Epithelial cell of proximal tubule (primary cell): ENCODE data around the gene LINC01488. TPM values are rescaled to one million over a fixed set of nuclear protein-coding genes. Genes with fewer than 3 reads are reported as not detected.

Experiments used
- DNase-seq: peaks from one replicate; pipeline ENCODE4 v3.0.0-alpha.2; 2011; ENCODE audit warnings: low read depth
- H3K4me3 ChIP-seq: 2 replicates; pipeline ENCODE4 v1.5.1; 2011; ENCODE audit warnings: low read depth, mild to moderate bottlenecking, low read length
- CTCF ChIP-seq: conservative IDR thresholded peaks from 2 replicates; pipeline ENCODE4 v1.5.1; 2012; ENCODE audit warnings: low read depth, mild to moderate bottlenecking, low read length
- total RNA-seq: library from RNA; depleted of rRNA; stranded (reverse); fragments of >200 nt; gene quantifications from 2 replicates; pipeline ENCODE4 v1.2.3, GENCODE V29; 2015

The LINC01488 gene
- total RNA-seq, 1 donor from 2014 or later, result not detected

DNA sequence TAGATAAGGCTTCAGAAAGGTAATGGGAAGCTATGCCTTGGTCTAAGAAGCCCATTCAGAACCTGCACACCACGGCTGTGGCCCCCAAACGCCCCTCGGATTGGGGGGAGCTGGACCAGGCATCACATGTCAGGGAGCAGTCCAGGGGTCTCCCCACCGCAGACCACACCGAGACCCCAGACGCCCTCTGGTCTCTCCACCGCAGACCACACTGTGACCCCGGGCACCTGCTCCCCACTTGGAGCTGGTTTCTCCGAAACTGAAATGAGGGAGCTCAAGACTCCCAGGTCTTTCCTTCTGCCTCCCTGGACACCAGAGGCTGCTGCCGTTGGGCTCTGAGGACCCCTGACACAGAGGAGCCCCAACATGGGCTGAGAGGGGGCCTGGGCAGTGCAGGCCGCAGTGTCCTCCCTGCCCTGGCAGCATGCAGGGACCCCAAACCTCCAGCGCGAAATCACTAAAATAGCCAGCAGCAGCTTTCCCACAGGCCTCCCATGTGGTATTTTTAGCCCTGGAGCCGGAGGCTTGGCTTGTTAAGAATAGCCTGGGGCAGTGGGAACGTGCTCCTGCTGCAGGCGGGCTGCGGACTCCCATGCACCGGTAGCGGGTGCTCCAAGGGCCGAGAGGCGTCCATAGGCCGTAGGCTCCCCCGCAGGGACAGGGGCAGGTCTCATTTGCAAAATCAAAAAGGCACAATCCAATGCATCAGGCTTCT lies 7.7 kb downstream of the LINC01488 start:
- no peak for DNase-seq
- TF ChIP-seq CTCF, result no peak
- no peak overlapping the region for H3K4me3 ChIP-seq

GRCh38 chr11:69489746-69490365 lies 8.4 kb downstream of the LINC01488 start:
- no peak for TF ChIP-seq CTCF

GRCh38 chr11:69490516-69490915 lies 9.1 kb downstream of the LINC01488 start:
- H3K4me3 ChIP-seq, result no peak overlapping the region
- no peak for TF ChIP-seq CTCF
- no peak for DNase-seq

More at GRCh38 chr11:69489746-69490365, 8.4 kb downstream of the LINC01488 start:
- no peak overlapping the region for H3K4me3 ChIP-seq
- DNase-seq, result no peak

DNA sequence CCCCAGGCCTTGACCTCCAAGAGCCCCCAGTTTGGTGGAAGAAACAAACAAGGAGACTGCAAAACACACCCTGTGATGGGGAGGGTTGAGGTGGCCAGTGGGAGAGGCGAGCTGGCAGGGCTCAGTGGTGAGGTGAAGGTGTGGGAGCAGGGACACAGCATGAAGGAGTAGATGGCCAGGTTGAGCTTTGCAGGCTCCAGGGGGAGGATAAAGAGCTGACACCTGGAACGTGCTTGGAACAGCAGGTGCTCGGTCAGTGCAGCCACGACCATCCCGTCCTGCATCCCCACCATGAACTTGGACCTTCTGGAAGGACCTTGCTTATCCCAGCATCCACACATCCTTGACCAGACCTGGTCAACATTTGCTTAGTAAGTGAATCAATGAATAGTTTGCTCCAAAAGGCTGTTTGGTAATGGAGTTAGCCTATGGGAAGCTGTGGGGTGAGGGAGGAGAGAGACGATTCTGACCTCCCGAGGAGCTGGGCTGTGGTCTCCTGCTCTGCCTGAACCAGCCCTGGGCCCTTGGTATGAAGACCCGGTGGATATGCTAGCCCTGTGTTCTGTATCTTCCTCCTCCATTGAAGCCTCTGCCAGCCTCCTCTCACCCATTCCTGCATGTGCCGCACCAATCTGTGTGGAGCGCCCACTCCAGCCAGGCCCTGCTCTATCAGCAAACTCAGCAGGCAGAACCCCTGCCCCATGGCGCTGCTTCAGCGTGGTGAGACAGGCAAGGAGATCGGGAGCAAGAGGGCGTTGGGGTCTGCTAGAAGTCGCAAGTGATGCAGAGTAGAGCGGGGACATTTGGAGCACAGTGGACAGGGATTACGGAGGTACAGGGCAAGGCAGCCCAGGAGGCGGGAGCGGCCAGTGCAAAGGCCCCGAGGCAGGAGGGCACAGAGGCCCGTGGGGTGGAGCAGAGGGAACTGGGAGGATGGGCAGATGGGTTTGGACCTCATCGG lies 9.9 kb downstream of the LINC01488 start:
- no peak for DNase-seq
- TF ChIP-seq CTCF, result no peak
- H3K4me3 ChIP-seq, result no peak overlapping the region

DNA sequence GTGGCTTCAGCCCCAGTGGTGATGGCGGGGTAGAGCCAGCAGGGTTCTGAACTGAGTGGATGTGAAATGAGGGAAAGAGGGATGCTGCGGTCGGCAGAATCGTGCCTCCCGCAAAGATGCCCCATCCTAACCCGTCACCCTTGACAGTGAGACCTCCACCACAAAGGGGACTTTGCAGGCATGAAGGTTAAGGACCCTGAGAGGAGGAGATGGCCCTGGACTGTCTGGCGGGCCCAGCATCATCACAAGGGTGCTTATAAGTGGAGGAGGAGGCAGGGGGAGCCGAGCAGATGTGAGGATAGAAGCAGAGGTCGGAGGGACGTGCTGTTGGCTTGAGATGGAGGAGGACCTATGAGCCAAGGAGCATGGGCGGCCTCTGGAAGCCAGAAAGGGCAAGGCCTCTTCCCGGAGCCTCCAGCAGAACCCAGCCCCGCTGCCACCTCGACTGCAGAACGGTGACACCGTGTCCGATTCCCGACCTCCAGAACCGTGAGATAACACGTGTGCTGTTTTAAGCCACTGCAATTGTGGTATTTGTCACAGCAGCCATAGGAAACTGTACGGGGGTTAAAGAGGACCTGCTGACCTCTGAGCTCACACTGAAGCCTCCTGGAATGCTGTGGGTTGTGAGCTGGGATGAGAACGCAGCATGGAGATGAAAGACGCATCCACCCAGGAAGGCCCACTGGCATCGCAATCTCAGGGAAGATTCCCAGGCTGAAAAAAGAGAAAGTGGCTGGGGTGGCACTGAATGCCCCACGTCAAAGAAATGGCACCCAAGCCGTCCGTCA lies 10.9 kb downstream of the LINC01488 start:
- TF ChIP-seq CTCF, result no peak
- no peak for DNase-seq
- H3K4me3 ChIP-seq, result no peak overlapping the region

DNA sequence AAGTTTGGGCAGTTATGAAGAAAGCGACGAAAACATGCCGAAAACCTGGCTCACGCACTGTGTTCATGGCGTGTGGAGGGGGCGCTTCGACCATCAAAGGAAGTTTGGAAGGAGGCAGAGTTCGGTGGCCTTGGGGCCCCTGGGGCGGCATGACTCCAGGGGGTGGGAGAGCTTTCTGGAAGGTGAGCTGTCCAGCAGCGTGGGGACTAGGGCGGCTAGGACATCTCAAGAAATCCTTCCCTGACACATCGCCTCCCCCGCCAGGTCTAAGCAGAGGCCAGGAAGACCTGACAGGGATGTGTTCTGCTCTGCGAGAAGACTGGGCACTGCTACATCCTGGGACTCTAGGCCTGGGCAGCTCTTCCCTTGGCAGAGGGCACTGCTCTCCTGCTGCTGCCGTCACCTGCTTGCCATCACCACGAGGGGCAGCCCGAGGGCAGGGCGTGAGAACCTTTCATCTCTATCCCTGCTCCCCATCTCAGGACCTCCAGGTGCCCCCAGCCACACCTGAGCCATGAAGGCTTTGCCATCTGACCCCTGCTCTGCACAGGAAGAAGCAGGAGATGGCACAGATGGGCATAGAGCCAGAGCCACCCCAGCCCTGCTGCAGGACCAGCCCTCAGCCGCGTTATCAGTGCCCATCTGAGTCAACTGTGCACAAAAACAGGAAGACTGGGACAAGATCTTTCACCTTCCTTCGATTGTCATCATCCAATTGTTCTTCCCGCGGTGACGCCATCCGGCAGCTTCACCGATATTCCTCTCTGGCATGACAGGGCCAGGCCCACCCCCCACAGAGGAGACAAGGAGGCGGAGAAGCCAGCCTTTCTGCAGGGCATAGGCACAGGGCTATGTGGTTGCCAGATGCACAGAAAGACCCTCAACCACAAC lies 12.7 kb downstream of the LINC01488 start:
- H3K4me3 ChIP-seq, result no peak overlapping the region
- TF ChIP-seq CTCF, result no peak
- DNase-seq, result no peak
